WTC11 (cell line): ENCODE results near the gene WARS2. TPM values are rescaled to one million over a fixed set of nuclear protein-coding genes. Genes with fewer than 3 reads are reported as not detected.
A peak's percentile ranks its signal among the peaks of the same experiment; 100 is the strongest.

Source experiments
- ATAC-seq: fragments of 200-7000 bp; cut with Tn5 transposase; 2 replicates; pipeline ENCODE4 v1.10.0; 2021; ENCODE audit warnings: mild to moderate bottlenecking, moderate library complexity
- CTCF ChIA-PET: fragments of 300-600 bp; sonication (Branson Sonifier 250); formaldehyde crosslinking; loops from one replicate; lab custom pipeline; 2021; ENCODE audit warnings: antibody characterized with exemption; lab: Charles Lee
- POLR2A ChIA-PET: fragments of 350-600 bp; sonication (Branson Sonifier 250); formaldehyde crosslinking; loops from one replicate; lab custom pipeline; 2021; ENCODE audit warnings: antibody characterized with exemption; lab: Charles Lee
- DNase-seq: peaks from one replicate; pipeline ENCODE4 v3.0.0; 2021; ENCODE audit warnings: low spot score
- H3K27ac Mint-ChIP-seq: 2 replicates; pipeline ENCODE4 v1.8.0; 2021; ENCODE audit warnings: mixed read lengths
- H3K27me3 Mint-ChIP-seq: 2 replicates; pipeline ENCODE4 v1.8.0; 2021; ENCODE audit warnings: low read depth, mild to moderate bottlenecking, moderate library complexity, mixed read lengths
- H3K36me3 Mint-ChIP-seq: 2 replicates; pipeline ENCODE4 v1.8.0; 2021; ENCODE audit warnings: mixed read lengths
- H3K4me1 Mint-ChIP-seq: 2 replicates; pipeline ENCODE4 v1.8.0; 2022; ENCODE audit warnings: mixed read lengths
- H3K4me3 Mint-ChIP-seq: 2 replicates; pipeline ENCODE4 v1.8.0; 2021; ENCODE audit warnings: mild to moderate bottlenecking, moderate library complexity, mixed read lengths
- H3K9me3 Mint-ChIP-seq: 2 replicates; pipeline ENCODE4 v1.8.0; 2021; ENCODE audit warnings: mixed read lengths
- CREB1 ChIP-seq: sonication (generic); formaldehyde crosslinking; IDR thresholded peaks from 2 replicates; pipeline ENCODE4 v1.8.0; 2023; ENCODE audit warnings: mild to moderate bottlenecking, missing genetic modification reagents
- ELF4 ChIP-seq: sonication (generic); formaldehyde crosslinking; IDR thresholded peaks from 2 replicates; pipeline ENCODE4 v1.8.1; 2022; ENCODE audit warnings: low read depth, mild to moderate bottlenecking, moderate library complexity, missing genetic modification reagents
- ESRRA ChIP-seq: sonication (generic); formaldehyde crosslinking; IDR thresholded peaks from 2 replicates; pipeline ENCODE4 v1.8.1; 2022; ENCODE audit warnings: mild to moderate bottlenecking, missing genetic modification reagents, borderline replicate concordance
- ETV6 ChIP-seq: sonication (generic); formaldehyde crosslinking; IDR thresholded peaks from 2 replicates; pipeline ENCODE4 v1.8.1; 2022; ENCODE audit warnings: mild to moderate bottlenecking, missing genetic modification reagents
- FOXK1 ChIP-seq: sonication (generic); formaldehyde crosslinking; IDR thresholded peaks from 2 replicates; pipeline ENCODE4 v1.8.0; 2022; ENCODE audit warnings: mild to moderate bottlenecking, moderate library complexity, missing genetic modification reagents
- FOXP1 ChIP-seq: sonication (generic); formaldehyde crosslinking; IDR thresholded peaks from 2 replicates; pipeline ENCODE4 v1.8.0; 2022; ENCODE audit warnings: missing genetic modification reagents, mild to moderate bottlenecking, moderate library complexity, borderline replicate concordance
- GRHL2 ChIP-seq: fragments of 250-450 bp; sonication (Bioruptor Pico); IDR thresholded peaks from 2 replicates; pipeline ENCODE4 v1.8.0; 2022; ENCODE audit warnings: mild to moderate bottlenecking, moderate library complexity; ENCODE audit not compliant: insufficient replicate concordance, severe bottlenecking
- MXD4 ChIP-seq: fragments of 250-450 bp; sonication (Bioruptor Pico); IDR thresholded peaks from 2 replicates; pipeline ENCODE4 v1.8.0; 2021; ENCODE audit warnings: mild to moderate bottlenecking, moderate library complexity, borderline replicate concordance
- NFYB ChIP-seq: sonication (generic); formaldehyde crosslinking; conservative IDR thresholded peaks from 2 replicates; pipeline ENCODE4 v1.8.0; 2022; ENCODE audit warnings: low read depth, missing genetic modification reagents
- PRRX2 ChIP-seq: fragments of 250-450 bp; sonication (Bioruptor Pico); IDR thresholded peaks from 2 replicates; pipeline ENCODE4 v1.8.0; 2021; ENCODE audit warnings: mild to moderate bottlenecking
- RELA ChIP-seq: sonication (generic); formaldehyde crosslinking; IDR thresholded peaks from 2 replicates; pipeline ENCODE4 v1.8.1; 2022; ENCODE audit warnings: missing genetic modification reagents, mild to moderate bottlenecking, borderline replicate concordance
- SMAD4 ChIP-seq: sonication (generic); formaldehyde crosslinking; IDR thresholded peaks from 2 replicates; pipeline ENCODE4 v1.8.0; 2022; ENCODE audit warnings: mild to moderate bottlenecking, missing genetic modification reagents
- ZBTB21 ChIP-seq: sonication (generic); formaldehyde crosslinking; IDR thresholded peaks from 2 replicates; pipeline ENCODE4 v1.8.1; 2023; ENCODE audit warnings: mild to moderate bottlenecking, missing genetic modification reagents, borderline replicate concordance
- ZNF219 ChIP-seq: sonication (generic); formaldehyde crosslinking; IDR thresholded peaks from 2 replicates; pipeline ENCODE4 v1.8.0; 2023; ENCODE audit warnings: missing genetic modification reagents, mild to moderate bottlenecking, borderline replicate concordance
- total RNA-seq: library from RNA; stranded (reverse); gene quantifications from 3 replicates; pipeline ENCODE4 v1.2.3, GENCODE V29; 2021
- TF ChIP-seq, protein P1 (sequence below): sonication (generic); formaldehyde crosslinking; IDR thresholded peaks from 2 replicates; pipeline ENCODE4 v1.8.0; 2022; ENCODE audit warnings: mild to moderate bottlenecking, missing genetic modification reagents
- TF ChIP-seq, protein P2 (sequence below): sonication (generic); formaldehyde crosslinking; IDR thresholded peaks from 2 replicates; pipeline ENCODE4 v1.8.0; 2023; ENCODE audit warnings: mild to moderate bottlenecking, missing genetic modification reagents
- TF ChIP-seq, protein P3 (sequence below): fragments of 250-450 bp; sonication (Bioruptor Pico); IDR thresholded peaks from 2 replicates; pipeline ENCODE4 v1.9.0; 2021; ENCODE audit warnings: mild to moderate bottlenecking
- TF ChIP-seq, protein P4 (sequence below): sonication (generic); formaldehyde crosslinking; IDR thresholded peaks from 2 replicates; pipeline ENCODE4 v1.8.0; 2022; ENCODE audit warnings: mild to moderate bottlenecking, missing genetic modification reagents
- TF ChIP-seq, protein P5 (sequence below): sonication (generic); formaldehyde crosslinking; IDR thresholded peaks from 2 replicates; pipeline ENCODE4 v1.8.1; 2022; ENCODE audit warnings: low read depth, mild to moderate bottlenecking, moderate library complexity, missing genetic modification reagents, borderline replicate concordance
- TF ChIP-seq, protein P6 (sequence below): sonication (generic); formaldehyde crosslinking; IDR thresholded peaks from 2 replicates; pipeline ENCODE4 v1.8.0; 2022; ENCODE audit warnings: missing genetic modification reagents
- TF ChIP-seq, protein P7 (sequence below): sonication (generic); formaldehyde crosslinking; IDR thresholded peaks from 2 replicates; pipeline ENCODE4 v1.8.0; 2022; ENCODE audit warnings: mild to moderate bottlenecking, missing genetic modification reagents

The WARS2 gene
- total RNA-seq, 1 experiment from 2014 or later: 9.3 TPM

DNA sequence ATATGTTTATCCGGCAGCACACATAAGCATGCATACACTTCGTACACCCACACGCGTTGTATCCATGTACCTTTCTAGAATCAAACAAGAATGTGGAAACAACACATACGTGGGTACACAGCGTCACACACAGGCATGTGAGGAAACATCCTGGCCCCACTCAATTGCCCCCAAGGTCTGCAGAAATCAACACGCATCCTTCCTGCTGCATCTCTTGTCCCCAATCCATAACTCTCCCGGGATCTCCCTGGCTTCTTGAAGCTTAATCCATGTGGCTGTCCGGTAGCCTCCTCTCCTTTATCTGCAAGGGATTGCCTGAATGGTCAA lies 146.8 kb downstream of the WARS2 start (continued):
- no peak for TF ChIP-seq ESRRA
- no peak for TF ChIP-seq RELA (CRISPR knock-in tag)
- no peak for TF ChIP-seq ZNF219 (CRISPR knock-in tag)
- TF ChIP-seq, protein P1, sequence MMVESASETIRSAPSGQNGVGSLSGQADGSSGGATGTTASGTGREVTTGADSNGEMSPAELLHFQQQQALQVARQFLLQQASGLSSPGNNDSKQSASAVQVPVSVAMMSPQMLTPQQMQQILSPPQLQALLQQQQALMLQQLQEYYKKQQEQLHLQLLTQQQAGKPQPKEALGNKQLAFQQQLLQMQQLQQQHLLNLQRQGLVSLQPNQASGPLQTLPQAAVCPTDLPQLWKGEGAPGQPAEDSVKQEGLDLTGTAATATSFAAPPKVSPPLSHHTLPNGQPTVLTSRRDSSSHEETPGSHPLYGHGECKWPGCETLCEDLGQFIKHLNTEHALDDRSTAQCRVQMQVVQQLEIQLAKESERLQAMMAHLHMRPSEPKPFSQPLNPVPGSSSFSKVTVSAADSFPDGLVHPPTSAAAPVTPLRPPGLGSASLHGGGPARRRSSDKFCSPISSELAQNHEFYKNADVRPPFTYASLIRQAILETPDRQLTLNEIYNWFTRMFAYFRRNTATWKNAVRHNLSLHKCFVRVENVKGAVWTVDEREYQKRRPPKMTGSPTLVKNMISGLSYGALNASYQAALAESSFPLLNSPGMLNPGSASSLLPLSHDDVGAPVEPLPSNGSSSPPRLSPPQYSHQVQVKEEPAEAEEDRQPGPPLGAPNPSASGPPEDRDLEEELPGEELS: no peak
- TF ChIP-seq, protein P2, sequence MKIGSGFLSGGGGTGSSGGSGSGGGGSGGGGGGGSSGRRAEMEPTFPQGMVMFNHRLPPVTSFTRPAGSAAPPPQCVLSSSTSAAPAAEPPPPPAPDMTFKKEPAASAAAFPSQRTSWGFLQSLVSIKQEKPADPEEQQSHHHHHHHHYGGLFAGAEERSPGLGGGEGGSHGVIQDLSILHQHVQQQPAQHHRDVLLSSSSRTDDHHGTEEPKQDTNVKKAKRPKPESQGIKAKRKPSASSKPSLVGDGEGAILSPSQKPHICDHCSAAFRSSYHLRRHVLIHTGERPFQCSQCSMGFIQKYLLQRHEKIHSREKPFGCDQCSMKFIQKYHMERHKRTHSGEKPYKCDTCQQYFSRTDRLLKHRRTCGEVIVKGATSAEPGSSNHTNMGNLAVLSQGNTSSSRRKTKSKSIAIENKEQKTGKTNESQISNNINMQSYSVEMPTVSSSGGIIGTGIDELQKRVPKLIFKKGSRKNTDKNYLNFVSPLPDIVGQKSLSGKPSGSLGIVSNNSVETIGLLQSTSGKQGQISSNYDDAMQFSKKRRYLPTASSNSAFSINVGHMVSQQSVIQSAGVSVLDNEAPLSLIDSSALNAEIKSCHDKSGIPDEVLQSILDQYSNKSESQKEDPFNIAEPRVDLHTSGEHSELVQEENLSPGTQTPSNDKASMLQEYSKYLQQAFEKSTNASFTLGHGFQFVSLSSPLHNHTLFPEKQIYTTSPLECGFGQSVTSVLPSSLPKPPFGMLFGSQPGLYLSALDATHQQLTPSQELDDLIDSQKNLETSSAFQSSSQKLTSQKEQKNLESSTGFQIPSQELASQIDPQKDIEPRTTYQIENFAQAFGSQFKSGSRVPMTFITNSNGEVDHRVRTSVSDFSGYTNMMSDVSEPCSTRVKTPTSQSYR (CRISPR knock-in tag): no peak
- TF ChIP-seq ELF4 (CRISPR knock-in tag): no peak
- no peak for TF ChIP-seq GRHL2 (CRISPR knock-in tag)
- TF ChIP-seq SMAD4 (CRISPR knock-in tag): no peak
- no peak for TF ChIP-seq PRRX2 (CRISPR knock-in tag)
- TF ChIP-seq, protein P3, sequence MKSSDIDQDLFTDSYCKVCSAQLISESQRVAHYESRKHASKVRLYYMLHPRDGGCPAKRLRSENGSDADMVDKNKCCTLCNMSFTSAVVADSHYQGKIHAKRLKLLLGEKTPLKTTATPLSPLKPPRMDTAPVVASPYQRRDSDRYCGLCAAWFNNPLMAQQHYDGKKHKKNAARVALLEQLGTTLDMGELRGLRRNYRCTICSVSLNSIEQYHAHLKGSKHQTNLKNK (CRISPR knock-in tag): no peak
- TF ChIP-seq MXD4 (CRISPR knock-in tag): no peak
- TF ChIP-seq NFYB (CRISPR knock-in tag): no peak
- TF ChIP-seq ZBTB21 (CRISPR knock-in tag): no peak

DNA sequence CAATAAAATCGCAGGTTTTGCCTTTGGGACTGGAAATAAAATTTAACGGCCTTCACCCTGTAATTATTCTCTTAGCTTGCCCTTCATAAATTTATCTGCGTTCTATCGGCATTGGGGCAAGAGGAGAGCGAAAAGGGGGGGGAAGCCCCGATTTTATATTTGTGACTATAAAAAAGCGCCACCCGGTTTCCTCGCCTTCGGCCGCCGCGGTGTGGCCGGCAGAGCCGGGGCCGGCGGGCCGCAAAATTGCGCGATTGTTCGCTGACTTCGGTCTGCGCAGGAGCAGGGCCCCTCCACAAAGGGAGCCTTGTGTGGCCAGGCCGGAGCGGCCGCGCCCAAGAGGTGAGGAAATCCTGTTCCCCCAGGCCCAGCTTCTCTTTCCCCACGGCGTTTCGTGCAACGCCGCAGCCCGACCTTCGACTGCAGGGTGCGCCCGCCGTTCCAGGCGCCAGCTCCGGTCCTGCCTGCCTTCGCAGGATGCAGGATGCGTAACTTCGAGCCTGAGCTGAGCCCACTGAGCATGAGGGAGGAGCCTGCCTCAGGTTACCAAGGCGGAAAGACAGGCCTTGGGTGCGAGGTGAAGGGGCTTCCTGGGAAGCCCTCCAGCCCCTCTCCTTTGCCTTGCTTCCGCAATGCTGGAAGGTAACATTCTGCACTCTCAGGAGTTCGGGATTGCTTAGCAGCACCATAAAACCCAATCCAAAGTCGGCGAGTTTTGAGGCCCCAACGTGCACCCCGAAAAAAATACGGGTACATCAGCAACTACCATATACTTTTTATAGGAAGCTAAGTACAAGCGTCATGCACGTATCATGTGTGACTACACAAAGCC lies 147.4 kb downstream of the WARS2 start:
- Mint-ChIP-seq H3K27me3 (peaks cover 100% of the 10 kb centered on the region), H3K4me3 (peak overlapping the region; percentile 47), H3K4me1 (peaks cover 59% of the 10 kb centered on the region), H3K27ac (no peak overlapping the region), H3K9me3 (no peaks in the 10 kb centered on the region), H3K36me3 (no peaks in the 10 kb centered on the region)
- POLR2A ChIA-PET: interaction anchor here (0.7 kb wide), 1 partner anchor 9 kb away, joined by 3 read pairs; no protein-coding TSS in a partner anchor
- CTCF ChIA-PET: interaction anchor here (0.9 to 6.5 kb wide), 7 partner anchors 9 to 769 kb away, joined by 3 to 50 read pairs (median 5); no protein-coding TSS in a partner anchor
- ATAC-seq (peak; percentile 9), DNase-seq (peak; percentile 56)
- TF ChIP-seq, protein P4, sequence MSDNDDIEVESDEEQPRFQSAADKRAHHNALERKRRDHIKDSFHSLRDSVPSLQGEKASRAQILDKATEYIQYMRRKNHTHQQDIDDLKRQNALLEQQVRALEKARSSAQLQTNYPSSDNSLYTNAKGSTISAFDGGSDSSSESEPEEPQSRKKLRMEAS: peak; percentile 67; the same call in 1 of the 2 replicates
- TF ChIP-seq FOXK1 (CRISPR knock-in tag) (0 out of 2 replicates have a peak, but pooled peaks have one; percentile 61), FOXP1 (CRISPR knock-in tag) (peak; percentile 56; the same call in 1 of the 2 replicates), ETV6 (peak; percentile 74), CREB1 (CRISPR knock-in tag) (peak; percentile 35; the same call in 1 of the 2 replicates)
- TF ChIP-seq, protein P5, sequence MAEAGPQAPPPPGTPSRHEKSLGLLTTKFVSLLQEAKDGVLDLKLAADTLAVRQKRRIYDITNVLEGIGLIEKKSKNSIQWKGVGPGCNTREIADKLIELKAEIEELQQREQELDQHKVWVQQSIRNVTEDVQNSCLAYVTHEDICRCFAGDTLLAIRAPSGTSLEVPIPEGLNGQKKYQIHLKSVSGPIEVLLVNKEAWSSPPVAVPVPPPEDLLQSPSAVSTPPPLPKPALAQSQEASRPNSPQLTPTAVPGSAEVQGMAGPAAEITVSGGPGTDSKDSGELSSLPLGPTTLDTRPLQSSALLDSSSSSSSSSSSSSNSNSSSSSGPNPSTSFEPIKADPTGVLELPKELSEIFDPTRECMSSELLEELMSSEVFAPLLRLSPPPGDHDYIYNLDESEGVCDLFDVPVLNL: no peak
- TF ChIP-seq, protein P1: peak; percentile 83
- TF ChIP-seq, protein P6, sequence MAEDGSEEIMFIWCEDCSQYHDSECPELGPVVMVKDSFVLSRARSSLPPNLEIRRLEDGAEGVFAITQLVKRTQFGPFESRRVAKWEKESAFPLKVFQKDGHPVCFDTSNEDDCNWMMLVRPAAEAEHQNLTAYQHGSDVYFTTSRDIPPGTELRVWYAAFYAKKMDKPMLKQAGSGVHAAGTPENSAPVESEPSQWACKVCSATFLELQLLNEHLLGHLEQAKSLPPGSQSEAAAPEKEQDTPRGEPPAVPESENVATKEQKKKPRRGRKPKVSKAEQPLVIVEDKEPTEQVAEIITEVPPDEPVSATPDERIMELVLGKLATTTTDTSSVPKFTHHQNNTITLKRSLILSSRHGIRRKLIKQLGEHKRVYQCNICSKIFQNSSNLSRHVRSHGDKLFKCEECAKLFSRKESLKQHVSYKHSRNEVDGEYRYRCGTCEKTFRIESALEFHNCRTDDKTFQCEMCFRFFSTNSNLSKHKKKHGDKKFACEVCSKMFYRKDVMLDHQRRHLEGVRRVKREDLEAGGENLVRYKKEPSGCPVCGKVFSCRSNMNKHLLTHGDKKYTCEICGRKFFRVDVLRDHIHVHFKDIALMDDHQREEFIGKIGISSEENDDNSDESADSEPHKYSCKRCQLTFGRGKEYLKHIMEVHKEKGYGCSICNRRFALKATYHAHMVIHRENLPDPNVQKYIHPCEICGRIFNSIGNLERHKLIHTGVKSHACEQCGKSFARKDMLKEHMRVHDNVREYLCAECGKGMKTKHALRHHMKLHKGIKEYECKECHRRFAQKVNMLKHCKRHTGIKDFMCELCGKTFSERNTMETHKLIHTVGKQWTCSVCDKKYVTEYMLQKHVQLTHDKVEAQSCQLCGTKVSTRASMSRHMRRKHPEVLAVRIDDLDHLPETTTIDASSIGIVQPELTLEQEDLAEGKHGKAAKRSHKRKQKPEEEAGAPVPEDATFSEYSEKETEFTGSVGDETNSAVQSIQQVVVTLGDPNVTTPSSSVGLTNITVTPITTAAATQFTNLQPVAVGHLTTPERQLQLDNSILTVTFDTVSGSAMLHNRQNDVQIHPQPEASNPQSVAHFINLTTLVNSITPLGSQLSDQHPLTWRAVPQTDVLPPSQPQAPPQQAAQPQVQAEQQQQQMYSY (CRISPR knock-in tag): 0 out of 2 replicates have a peak, but pooled peaks have one; percentile 43
- TF ChIP-seq, protein P7, sequence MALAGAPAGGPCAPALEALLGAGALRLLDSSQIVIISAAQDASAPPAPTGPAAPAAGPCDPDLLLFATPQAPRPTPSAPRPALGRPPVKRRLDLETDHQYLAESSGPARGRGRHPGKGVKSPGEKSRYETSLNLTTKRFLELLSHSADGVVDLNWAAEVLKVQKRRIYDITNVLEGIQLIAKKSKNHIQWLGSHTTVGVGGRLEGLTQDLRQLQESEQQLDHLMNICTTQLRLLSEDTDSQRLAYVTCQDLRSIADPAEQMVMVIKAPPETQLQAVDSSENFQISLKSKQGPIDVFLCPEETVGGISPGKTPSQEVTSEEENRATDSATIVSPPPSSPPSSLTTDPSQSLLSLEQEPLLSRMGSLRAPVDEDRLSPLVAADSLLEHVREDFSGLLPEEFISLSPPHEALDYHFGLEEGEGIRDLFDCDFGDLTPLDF (CRISPR knock-in tag): no peak
